Measurements from ENCODE around the gene GRB10.

Gene GRB10

DNA sequence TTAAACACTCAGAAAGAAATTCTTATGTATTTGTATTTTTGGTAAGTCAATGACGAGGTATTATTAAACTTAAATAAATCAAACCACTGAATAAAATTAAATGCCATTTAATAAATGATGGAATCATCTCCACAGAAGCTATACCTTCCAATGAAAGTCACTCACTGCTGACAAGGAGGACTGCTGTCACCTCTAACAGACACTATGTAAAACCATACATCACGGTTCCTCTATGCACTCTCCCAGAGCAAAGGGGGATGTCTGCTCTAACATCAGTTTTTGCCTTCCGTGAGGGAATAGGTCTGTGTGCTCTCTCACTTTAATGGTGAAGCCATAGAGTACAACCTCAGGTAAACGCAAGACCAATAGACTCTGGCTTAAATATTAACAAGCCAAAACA lies 117.8 kb downstream of the GRB10 start:
- Histone ChIP-seq H3K4me3 (IDR thresholded peaks at IDR 0.05; ENCODE audit: insufficient read depth, low read depth, low read length) (no peak overlapping the region), H3K4me1 (ENCODE audit: low read depth, poor library complexity, severe bottlenecking) (no peaks in the 10 kb centered on the region), H2AFZ (ENCODE audit: low read depth) (no peak overlapping the region), H3K79me2 (ENCODE audit: insufficient read depth, low read depth) (no peaks in the 10 kb centered on the region), H3K4me2 (no peak overlapping the region), H3K36me3 (ENCODE audit: insufficient read depth) (no peaks in the 10 kb centered on the region), H3K9ac (no peak overlapping the region), H3K27ac (no peak overlapping the region), H4K20me1 (ENCODE audit: insufficient read depth) (no peaks in the 10 kb centered on the region), H3K27me3 (ENCODE audit: insufficient read depth, low read depth) (no peaks in the 10 kb centered on the region)
- no peak for TF ChIP-seq CTCF (conservative IDR thresholded peaks at IDR 0.05; ENCODE audit: low read depth, low read length)

- H3K36me3 ChIP-seq (ENCODE audit: insufficient read depth): no peaks in the 10 kb centered on the region
- H3K4me1 ChIP-seq (ENCODE audit: low read depth, poor library complexity, severe bottlenecking): no peaks in the 10 kb centered on the region
- no peaks in the 10 kb centered on the region for H3K79me2 ChIP-seq (ENCODE audit: insufficient read depth, low read depth)
- no peak overlapping the region for H2AFZ ChIP-seq (ENCODE audit: low read depth)
- no peak overlapping the region for H3K9ac ChIP-seq
- no peaks in the 10 kb centered on the region for H3K27me3 ChIP-seq (ENCODE audit: insufficient read depth, low read depth)
- H4K20me1 ChIP-seq (ENCODE audit: insufficient read depth): no peaks in the 10 kb centered on the region
- no peak overlapping the region for H3K4me2 ChIP-seq
- TF ChIP-seq CTCF (conservative IDR thresholded peaks at IDR 0.05; ENCODE audit: low read depth, low read length): no peak
- no peak overlapping the region for H3K4me3 ChIP-seq (IDR thresholded peaks at IDR 0.05; ENCODE audit: insufficient read depth, low read depth, low read length)
- no peak overlapping the region for H3K27ac ChIP-seq
These were observed 118.2 kb downstream of the GRB10 start for GRCh38 chr7:50664461-50664922.

GRCh38 chr7:50663396-50664102 lies 119.1 kb downstream of the GRB10 start:
- Histone ChIP-seq H3K9ac (no peak overlapping the region), H3K27ac (no peak overlapping the region), H3K4me3 (IDR thresholded peaks at IDR 0.05; ENCODE audit: insufficient read depth, low read depth, low read length) (no peak overlapping the region), H3K27me3 (ENCODE audit: insufficient read depth, low read depth) (no peaks in the 10 kb centered on the region), H4K20me1 (ENCODE audit: insufficient read depth) (no peaks in the 10 kb centered on the region), H2AFZ (ENCODE audit: low read depth) (no peak overlapping the region), H3K4me2 (no peak overlapping the region), H3K4me1 (ENCODE audit: low read depth, poor library complexity, severe bottlenecking) (no peaks in the 10 kb centered on the region), H3K79me2 (ENCODE audit: insufficient read depth, low read depth) (no peaks in the 10 kb centered on the region), H3K36me3 (ENCODE audit: insufficient read depth) (no peaks in the 10 kb centered on the region)
- no peak for TF ChIP-seq CTCF (conservative IDR thresholded peaks at IDR 0.05; ENCODE audit: low read depth, low read length)

DNA sequence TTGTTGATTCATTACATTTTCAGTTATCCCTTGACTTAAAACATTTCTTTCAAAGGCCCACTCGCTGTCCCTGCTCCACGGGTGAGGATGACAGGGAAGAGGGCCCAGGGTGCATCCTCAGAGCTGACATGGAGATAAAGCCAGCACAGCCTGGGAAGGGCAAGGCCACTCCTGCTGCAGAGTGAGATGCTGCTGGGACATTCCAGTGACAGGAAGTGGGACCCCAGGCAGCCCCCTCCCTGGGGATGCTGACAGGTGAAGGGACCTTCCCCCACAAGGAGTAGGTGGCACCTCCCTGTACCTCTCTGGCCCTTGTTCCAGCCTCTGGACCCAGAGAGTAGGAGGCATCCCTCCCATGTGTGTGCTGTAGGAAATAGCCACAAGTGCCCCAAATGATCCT lies 119.7 kb downstream of the GRB10 start:
- no peaks in the 10 kb centered on the region for H4K20me1 ChIP-seq (ENCODE audit: insufficient read depth)
- H3K36me3 ChIP-seq (ENCODE audit: insufficient read depth): no peaks in the 10 kb centered on the region
- no peak overlapping the region for H3K27ac ChIP-seq
- H3K4me3 ChIP-seq (IDR thresholded peaks at IDR 0.05; ENCODE audit: insufficient read depth, low read depth, low read length): no peak overlapping the region
- no peaks in the 10 kb centered on the region for H3K27me3 ChIP-seq (ENCODE audit: insufficient read depth, low read depth)
- H3K79me2 ChIP-seq (ENCODE audit: insufficient read depth, low read depth): no peaks in the 10 kb centered on the region
- H2AFZ ChIP-seq (ENCODE audit: low read depth): no peak overlapping the region
- TF ChIP-seq CTCF (conservative IDR thresholded peaks at IDR 0.05; ENCODE audit: low read depth, low read length): no peak
- H3K9ac ChIP-seq: no peak overlapping the region
- no peak overlapping the region for H3K4me2 ChIP-seq
- no peaks in the 10 kb centered on the region for H3K4me1 ChIP-seq (ENCODE audit: low read depth, poor library complexity, severe bottlenecking)
